Mesenchymal stem cell (in vitro differentiated cells and primary cell): ENCODE data around the gene NUP210. TPM values are rescaled to one million over a fixed set of nuclear protein-coding genes. Genes with fewer than 3 reads are reported as not detected.

Source experiments
- DNase-seq: peaks from one replicate; pipeline ENCODE4 v3.0.0-alpha.2; 2013
- H2AFZ ChIP-seq: one replicate; pipeline ENCODE4 v1.6.1; 2013; ENCODE audit warnings: low read depth, mild to moderate bottlenecking, control low read depth, inconsistent platforms, low read length, moderate library complexity
- H2AK5ac ChIP-seq: 2 replicates; pipeline ENCODE4 v1.6.1; 2013; ENCODE audit warnings: low read length, moderate library complexity, mild to moderate bottlenecking, inconsistent platforms; ENCODE audit not compliant: severe bottlenecking
- H2BK120ac ChIP-seq: one replicate; pipeline ENCODE4 v1.6.1; 2013; ENCODE audit warnings: low read depth, mild to moderate bottlenecking, inconsistent platforms, low read length, moderate library complexity
- H2BK12ac ChIP-seq, 2 experiments: one replicate each; pipeline ENCODE4 v1.6.1; 2013; ENCODE audit warnings: inconsistent platforms in 2 of 2, low read length in 2 of 2, mild to moderate bottlenecking in 2 of 2, moderate library complexity in 2 of 2, control low read depth in 1 of 2
- H2BK15ac ChIP-seq: one replicate; pipeline ENCODE4 v1.6.1; 2013; ENCODE audit warnings: mild to moderate bottlenecking, low read depth, inconsistent platforms; ENCODE audit not compliant: poor library complexity, severe bottlenecking
- H2BK5ac ChIP-seq: 2 replicates; pipeline ENCODE4 v1.6.1; 2013; ENCODE audit warnings: low read depth, mild to moderate bottlenecking, low read length, control low read depth, inconsistent platforms; ENCODE audit not compliant: poor library complexity, severe bottlenecking
- H3K14ac ChIP-seq, 2 experiments: one replicate each; pipeline ENCODE4 v1.6.1; 2013; ENCODE audit warnings: inconsistent platforms in 2 of 2, low read length in 2 of 2, control low read depth in 1 of 2, mild to moderate bottlenecking in 1 of 2, moderate library complexity in 1 of 2
- H3K18ac ChIP-seq, 2 experiments: one replicate each; pipeline ENCODE4 v1.6.1; 2013; ENCODE audit warnings: inconsistent platforms in 2 of 2, low read length in 2 of 2, control low read depth in 1 of 2, low read depth in 1 of 2, mild to moderate bottlenecking in 1 of 2
- H3K23ac ChIP-seq, 2 experiments: one replicate each; pipeline ENCODE4 v1.6.1; 2013; ENCODE audit warnings: inconsistent platforms in 2 of 2, low read length in 2 of 2, mild to moderate bottlenecking in 2 of 2, moderate library complexity in 2 of 2, control low read depth in 1 of 2
- H3K27ac ChIP-seq: 2 replicates; pipeline ENCODE4 v1.5.1; 2013; ENCODE audit warnings: mild to moderate bottlenecking, moderate library complexity, low read length, control low read depth, inconsistent platforms; ENCODE audit not compliant: poor library complexity, severe bottlenecking
- H3K27me3 ChIP-seq, 2 experiments: 2 replicates each; pipeline versions ENCODE4 v1.6.1 to v1.7.0; 2013; ENCODE audit warnings: low read length in 2 of 2, mild to moderate bottlenecking in 2 of 2, moderate library complexity in 2 of 2, control low read depth in 1 of 2, inconsistent platforms in 1 of 2; ENCODE audit not compliant: control insufficient read depth in 1 of 2, insufficient read depth in 1 of 2
- H3K36me3 ChIP-seq, 2 experiments: 2 replicates each; pipeline versions ENCODE4 v1.6.1 to v1.7.0; 2013; ENCODE audit warnings: low read length in 2 of 2, control low read depth in 1 of 2, inconsistent platforms in 1 of 2, low read depth in 1 of 2, mild to moderate bottlenecking in 1 of 2; ENCODE audit not compliant: insufficient read depth in 2 of 2, control insufficient read depth in 1 of 2
- H3K4ac ChIP-seq, 2 experiments: one replicate each; pipeline ENCODE4 v1.6.1; 2013; ENCODE audit warnings: inconsistent platforms in 2 of 2, low read length in 2 of 2, mild to moderate bottlenecking in 2 of 2, moderate library complexity in 2 of 2, control low read depth in 1 of 2, low read depth in 1 of 2
- H3K4me1 ChIP-seq: 2 replicates; pipeline ENCODE4 v1.6.1; 2013; ENCODE audit warnings: low read depth, low read length, control low read depth; ENCODE audit not compliant: control insufficient read depth, insufficient read depth
- H3K4me2 ChIP-seq: 2 replicates; pipeline ENCODE4 v1.6.1; 2013; ENCODE audit warnings: low read length, mild to moderate bottlenecking, inconsistent platforms; ENCODE audit not compliant: poor library complexity, severe bottlenecking
- H3K4me3 ChIP-seq, 2 experiments: 2 replicates each; pipeline versions ENCODE4 v1.5.1 to v1.7.0; 2013; ENCODE audit warnings: low read length in 2 of 2, mild to moderate bottlenecking in 2 of 2, control low read depth in 1 of 2, low read depth in 1 of 2; ENCODE audit not compliant: insufficient read depth in 1 of 2
- H3K79me1 ChIP-seq: replicated peaks from 2 replicates; pipeline ENCODE4 v1.6.1; 2013; ENCODE audit warnings: mild to moderate bottlenecking, control low read depth, low read length, inconsistent platforms; ENCODE audit not compliant: poor library complexity, severe bottlenecking
- H3K9ac ChIP-seq: 2 replicates; pipeline ENCODE4 v1.7.0; 2013; ENCODE audit warnings: mild to moderate bottlenecking, low read length, moderate library complexity
- H3K9me3 ChIP-seq: 2 replicates; pipeline ENCODE4 v1.7.0; 2013; ENCODE audit warnings: mild to moderate bottlenecking, low read length; ENCODE audit not compliant: control insufficient read depth
- H4K8ac ChIP-seq: one replicate; pipeline ENCODE4 v1.6.1; 2013; ENCODE audit warnings: inconsistent platforms, mild to moderate bottlenecking, low read length, moderate library complexity
- H4K91ac ChIP-seq: one replicate; pipeline ENCODE4 v1.6.1; 2013; ENCODE audit warnings: mild to moderate bottlenecking, low read length, inconsistent platforms
- WGBS: methylation state at CpG from one replicate; pipeline ENCODE4 v1.1.7; 2013; ENCODE audit warnings: mixed read lengths; 5-methylcytosine and 5-hydroxymethylcytosine counted together
- small RNA-seq: library from polyadenylated mRNA; stranded (forward); fragments of <200 nt; extraction: miRNeasy Mini kit (QIAGEN cat#:217004); gene quantifications from one replicate; pipeline ENCODE3, GENCODE V24; 2013; ENCODE audit warnings: low read depth

NUP210 gene

GRCh38 chr3:13268120-13268519, 152.0 kb downstream of the NUP210 start:
- Histone ChIP-seq H3K27me3 (peaks cover 10 to 25% of the 10 kb centered on the region in 2 experiments), H2AK5ac (no peak overlapping the region), H3K9me3 (peaks cover 16% of the 10 kb centered on the region), H2BK5ac (no peak overlapping the region), H3K18ac (no peak overlapping the region), H3K4ac (no peak overlapping the region), H3K14ac (no peak overlapping the region), H3K4me3 (no peak overlapping the region), H2BK12ac (no peak overlapping the region), H3K36me3 (no peaks in the 10 kb centered on the region), H3K9ac (no peak overlapping the region), H3K79me1 (no peaks in the 10 kb centered on the region), H3K27ac (no peak overlapping the region), H3K23ac (no peak overlapping the region), H2AFZ (no peak overlapping the region), H4K91ac (no peak overlapping the region), H3K4me2 (no peak overlapping the region), H2BK15ac (no peak overlapping the region), H2BK120ac (no peak overlapping the region), H3K4me1 (no peaks in the 10 kb centered on the region), H4K8ac (no peak overlapping the region)
- 84% methylated on average over 2 of the region's 2 CpGs for WGBS
- DNase-seq: no peak

- Histone ChIP-seq H2BK12ac (no peak overlapping the region), H4K8ac (no peak overlapping the region), H3K9me3 (peaks cover 16% of the 10 kb centered on the region), H4K91ac (no peak overlapping the region), H2BK5ac (no peak overlapping the region), H3K18ac (no peak overlapping the region), H3K4me2 (no peak overlapping the region), H3K4ac (no peak overlapping the region), H3K23ac (no peak overlapping the region), H3K9ac (no peak overlapping the region), H2AK5ac (no peak overlapping the region), H3K4me1 (peaks cover 2% of the 10 kb centered on the region), H3K36me3 (no peaks in the 10 kb centered on the region), H3K4me3 (no peak overlapping the region), H3K27ac (no peak overlapping the region), H3K79me1 (no peaks in the 10 kb centered on the region), H2AFZ (no peak overlapping the region), H3K14ac (no peak overlapping the region), H2BK120ac (no peak overlapping the region), H3K27me3 (peaks cover 7 to 21% of the 10 kb centered on the region in 2 experiments), H2BK15ac (no peak overlapping the region)
- WGBS: 85% methylated on average over 12 of the region's 14 CpGs
- DNase-seq: no peak
Measured at GRCh38 chr3:13266651-13267362, 153.3 kb downstream of the NUP210 start.

Small RNAs within 50 kb of the gene (small RNA-seq; reads per million reads assigned to genes)
- gene AC027124.2: not detected
